ENCODE results near the gene RBP3.

The RBP3 gene

GRCh38 chr10:47348138-47348651 lies at the start of gene RBP3:
TSS of gene RBP3 (plus strand) at chr10:47348363. CDS start at chr10:47348485, 122 bp downstream.
- Histone ChIP-seq H3K9ac (no peak within 1 kb of the TSS), H3K4me3 (ENCODE audit: low read depth, low read length) (no peak within 1 kb of the TSS), H3K27ac (no peak within 1 kb of the TSS), H3K4me2 (ENCODE audit: low read length) (no peak within 1 kb of the TSS), H3K4me1 (no peaks in the 10 kb centered on the region), H3K79me2 (no peaks in the 10 kb centered on the region), H3K36me3 (ENCODE audit: control insufficient read depth, insufficient read depth, low read length) (no peaks in the 10 kb centered on the region), H2AFZ (no peak within 1 kb of the TSS), H3K27me3 (ENCODE audit: control insufficient read depth, insufficient read depth, low read length) (no peaks in the 10 kb centered on the region), H3K9me3 (ENCODE audit: control insufficient read depth, low read length) (no peaks in the 10 kb centered on the region)
- TF ChIP-seq CTCF (IDR thresholded peaks at IDR 0.05): no peak

GRCh38 chr10:47298715-47299114 lies 49.4 kb upstream of the RBP3 start:
- no peaks in the 10 kb centered on the region for H3K4me1 ChIP-seq
- H2AFZ ChIP-seq: no peak overlapping the region
- no peaks in the 10 kb centered on the region for H3K79me2 ChIP-seq
- no peak overlapping the region for H3K4me3 ChIP-seq (ENCODE audit: low read depth, low read length)
- no peak for TF ChIP-seq CTCF (IDR thresholded peaks at IDR 0.05)
- no peaks in the 10 kb centered on the region for H3K36me3 ChIP-seq (ENCODE audit: control insufficient read depth, insufficient read depth, low read length)
- no peak overlapping the region for H3K27ac ChIP-seq
- H3K4me2 ChIP-seq (ENCODE audit: low read length): no peak overlapping the region
- no peaks in the 10 kb centered on the region for H3K9me3 ChIP-seq (ENCODE audit: control insufficient read depth, low read length)
- H3K27me3 ChIP-seq (ENCODE audit: control insufficient read depth, insufficient read depth, low read length): no peaks in the 10 kb centered on the region
- no peak overlapping the region for H3K9ac ChIP-seq

- H3K9me3 ChIP-seq (ENCODE audit: control insufficient read depth, low read length): no peaks in the 10 kb centered on the region
- no peaks in the 10 kb centered on the region for H3K27me3 ChIP-seq (ENCODE audit: control insufficient read depth, insufficient read depth, low read length)
- no peaks in the 10 kb centered on the region for H3K36me3 ChIP-seq (ENCODE audit: control insufficient read depth, insufficient read depth, low read length)
- H3K4me2 ChIP-seq (ENCODE audit: low read length): peak within 1 kb of the TSS; percentile 30
- no peak within 1 kb of the TSS for H3K9ac ChIP-seq
- no peaks in the 10 kb centered on the region for H3K4me1 ChIP-seq
- no peak for TF ChIP-seq CTCF (IDR thresholded peaks at IDR 0.05)
- H3K79me2 ChIP-seq: no peaks in the 10 kb centered on the region
- no peak within 1 kb of the TSS for H2AFZ ChIP-seq
- H3K27ac ChIP-seq: no peak within 1 kb of the TSS
- H3K4me3 ChIP-seq (ENCODE audit: low read depth, low read length): no peak within 1 kb of the TSS
These were observed 48.3 kb upstream of the RBP3 start, which contains the start of gene GDF10 for GRCh38 chr10:47299611-47300428. TSS of gene GDF10 (plus strand) at chr10:47300197. CDS start at chr10:47300652, 455 bp downstream.

- H3K4me3 ChIP-seq (ENCODE audit: low read depth, low read length): no peak overlapping the region
- H3K9me3 ChIP-seq (ENCODE audit: control insufficient read depth, low read length): no peaks in the 10 kb centered on the region
- H3K79me2 ChIP-seq: no peaks in the 10 kb centered on the region
- no peak overlapping the region for H2AFZ ChIP-seq
- H3K4me1 ChIP-seq: no peaks in the 10 kb centered on the region
- H3K9ac ChIP-seq: no peak overlapping the region
- H3K27ac ChIP-seq: no peak overlapping the region
- peak overlapping the region; percentile 30 for H3K4me2 ChIP-seq (ENCODE audit: low read length)
- no peak for TF ChIP-seq CTCF (IDR thresholded peaks at IDR 0.05)
- H3K36me3 ChIP-seq (ENCODE audit: control insufficient read depth, insufficient read depth, low read length): no peaks in the 10 kb centered on the region
- no peaks in the 10 kb centered on the region for H3K27me3 ChIP-seq (ENCODE audit: control insufficient read depth, insufficient read depth, low read length)
These were observed 47.7 kb upstream of the RBP3 start for GRCh38 chr10:47300429-47300931.
